ENCODE data around the gene SLC12A7. TPM values are rescaled to one million over a fixed set of nuclear protein-coding genes. Genes with fewer than 3 reads are reported as not detected.

Gene SLC12A7
- total RNA-seq, 5 donors from 2014 or later (not counting 1 experiment from before 2014, with no cell fraction given): 33.7 to 97.4 (median 41.2) TPM

DNA sequence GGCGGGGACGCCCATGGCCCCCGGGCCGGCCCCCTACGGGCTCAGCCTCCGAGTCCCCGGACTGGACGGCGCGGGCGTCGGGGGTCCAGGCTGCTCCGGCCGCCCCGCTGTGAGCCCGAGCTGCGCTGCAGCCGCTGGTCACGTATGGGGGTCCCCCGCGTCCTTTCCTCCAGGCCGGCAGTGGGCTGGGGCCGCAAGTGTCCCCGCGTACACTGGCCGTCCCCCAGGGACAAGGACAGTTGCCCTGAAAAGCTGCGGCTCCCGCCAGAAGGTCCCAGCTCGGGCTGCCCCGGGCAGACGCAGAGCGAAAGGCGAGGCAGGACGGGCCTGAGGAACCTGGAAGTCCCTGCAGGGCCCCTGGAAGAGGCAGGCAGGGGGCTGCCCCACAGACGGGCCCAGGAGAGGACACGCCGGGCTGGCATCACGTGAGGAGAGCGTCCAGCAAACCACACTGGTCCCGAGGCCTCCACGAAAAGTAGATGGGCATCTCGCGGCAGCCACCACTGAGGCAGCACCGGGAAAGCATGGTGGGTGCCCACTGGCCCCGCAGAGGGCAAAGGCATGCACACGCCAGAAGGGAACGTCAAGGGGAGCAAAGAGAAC is 106.5 kb downstream of the SLC12A7 start:
- no peak overlapping the region for H3K27ac ChIP-seq (ENCODE audit: low read length)
- POLR2A ChIA-PET: no interaction called here
- CTCF ChIA-PET: no interaction called here

GRCh38 chr5:1004461-1005248 is 107.2 kb downstream of the SLC12A7 start:
- Mint-ChIP-seq H3K4me3 (peak overlapping the region; percentile 67 to 73 (median 72)), H3K9me3 (no peaks in the 10 kb centered on the region), H3K27me3 (peaks cover 15 to 38% of the 10 kb centered on the region in 2 donors), H3K36me3 (no peaks in the 10 kb centered on the region), H3K27ac (no peak overlapping the region), H3K4me1 (peaks cover 10 to 29% (median 18%) of the 10 kb centered on the region in 3 donors)
- POLR2A ChIA-PET: no interaction called here
- DNase-seq: peak in 30 of 35 experiments; percentile 11 to 70 (median 41)
- peak overlapping the region; percentile 34 to 58 for H3K4me3 ChIP-seq (ENCODE audit: control insufficient read depth in 1 of 2, extremely low read depth in 1 of 2, low read length in 1 of 2)
- H3K4me1 ChIP-seq (ENCODE audit: control insufficient read depth in 1 of 2, extremely low read depth in 1 of 2, insufficient read depth in 2 of 2, low read length in 2 of 2): peaks cover 9 to 37% of the 10 kb centered on the region in 2 experiments
- CTCF ChIA-PET: no interaction called here
- under 1% methylated on average over 76 of the region's 88 CpGs for WGBS (ENCODE audit: insufficient coverage)
- H3K9me3 ChIP-seq: no peaks in the 10 kb centered on the region
- no peak overlapping the region for H3K27ac ChIP-seq (ENCODE audit: low read length)
- H3K27me3 ChIP-seq (replicated peaks in 1 of 2; ENCODE audit: control insufficient read depth in 2 of 2, extremely low read depth in 1 of 2, insufficient read depth in 2 of 2, low read length in 1 of 2): peaks cover 3 to 66% of the 10 kb centered on the region in 2 experiments
- H3K36me3 ChIP-seq (ENCODE audit: control insufficient read depth in 2 of 2, extremely low read depth in 1 of 2, insufficient read depth in 1 of 2, low read length in 1 of 2): no peaks in the 10 kb centered on the region
- ATAC-seq (replicated peaks in 1 of 4): peak; percentile 54 to 71 (median 66)

More for the DNA sequence above, 106.5 kb downstream of the SLC12A7 start:
- Histone ChIP-seq H3K9me3 (no peaks in the 10 kb centered on the region), H3K27me3 (replicated peaks in 1 of 2; ENCODE audit: control insufficient read depth in 2 of 2, extremely low read depth in 1 of 2, insufficient read depth in 2 of 2, low read length in 1 of 2) (peaks cover 6 to 67% of the 10 kb centered on the region in 2 experiments), H3K4me1 (ENCODE audit: control insufficient read depth in 1 of 2, extremely low read depth in 1 of 2, insufficient read depth in 2 of 2, low read length in 2 of 2) (peaks cover 9 to 40% of the 10 kb centered on the region in 2 experiments), H3K4me3 (ENCODE audit: control insufficient read depth in 1 of 2, extremely low read depth in 1 of 2, low read length in 1 of 2) (peak overlapping the region; percentile 27 to 58), H3K36me3 (ENCODE audit: control insufficient read depth in 2 of 2, extremely low read depth in 1 of 2, insufficient read depth in 1 of 2, low read length in 1 of 2) (no peaks in the 10 kb centered on the region)
- DNase-seq: peak in 1 of 35 experiments; percentile 1
- WGBS (ENCODE audit: insufficient coverage): 44% methylated on average over 45 of the region's 47 CpGs
- H3K27me3 Mint-ChIP-seq: peaks cover 15 to 45% of the 10 kb centered on the region in 2 donors
- peaks cover 10 to 34% (median 21%) of the 10 kb centered on the region in 3 donors for H3K4me1 Mint-ChIP-seq
- peak overlapping the region in 2 of 3 donors; percentile 35 to 75 for H3K4me3 Mint-ChIP-seq
- no peaks in the 10 kb centered on the region for H3K36me3 Mint-ChIP-seq
- no peaks in the 10 kb centered on the region for H3K9me3 Mint-ChIP-seq
- no peak overlapping the region for H3K27ac Mint-ChIP-seq
- no peak for ATAC-seq (replicated peaks in 1 of 4)

- no peak overlapping the region for H3K4me3 ChIP-seq (ENCODE audit: control insufficient read depth in 1 of 2, extremely low read depth in 1 of 2, low read length in 1 of 2)
- H3K27ac ChIP-seq (ENCODE audit: low read length): no peak overlapping the region
- peak overlapping the region; percentile 34 to 72 (median 34) for H3K4me3 Mint-ChIP-seq
- peaks cover 10 to 29% (median 17%) of the 10 kb centered on the region in 3 donors for H3K4me1 Mint-ChIP-seq
- no peaks in the 10 kb centered on the region for H3K9me3 Mint-ChIP-seq
- no peak overlapping the region for H3K27ac Mint-ChIP-seq
- ChIA-PET CTCF (no interaction called here), POLR2A (no interaction called here)
- H3K9me3 ChIP-seq: no peaks in the 10 kb centered on the region
- H3K36me3 ChIP-seq (ENCODE audit: control insufficient read depth in 2 of 2, extremely low read depth in 1 of 2, insufficient read depth in 1 of 2, low read length in 1 of 2): no peaks in the 10 kb centered on the region
- peaks cover 9 to 33% of the 10 kb centered on the region in 2 experiments for H3K4me1 ChIP-seq (ENCODE audit: control insufficient read depth in 1 of 2, extremely low read depth in 1 of 2, insufficient read depth in 2 of 2, low read length in 2 of 2)
- DNase-seq (peak in 14 of 35 experiments; percentile 3 to 56 (median 20)), ATAC-seq (replicated peaks in 1 of 4) (no peak)
- H3K36me3 Mint-ChIP-seq: no peaks in the 10 kb centered on the region
- 82% methylated on average over 16 of the region's 21 CpGs for WGBS (ENCODE audit: insufficient coverage)
- H3K27me3 Mint-ChIP-seq: peaks cover 15 to 37% of the 10 kb centered on the region in 2 donors
- peaks cover 3 to 67% of the 10 kb centered on the region in 2 experiments for H3K27me3 ChIP-seq (replicated peaks in 1 of 2; ENCODE audit: control insufficient read depth in 2 of 2, extremely low read depth in 1 of 2, insufficient read depth in 2 of 2, low read length in 1 of 2)
These were observed 108.4 kb downstream of the SLC12A7 start for GRCh38 chr5:1003296-1003937.

- Histone ChIP-seq H3K27ac (ENCODE audit: low read length) (no peak overlapping the region), H3K4me3 (ENCODE audit: control insufficient read depth in 1 of 2, extremely low read depth in 1 of 2, low read length in 1 of 2) (no peak overlapping the region), H3K27me3 (replicated peaks in 1 of 2; ENCODE audit: control insufficient read depth in 2 of 2, extremely low read depth in 1 of 2, insufficient read depth in 2 of 2, low read length in 1 of 2) (peaks cover under 1 to 67% of the 10 kb centered on the region in 2 experiments), H3K9me3 (no peaks in the 10 kb centered on the region), H3K4me1 (ENCODE audit: control insufficient read depth in 1 of 2, extremely low read depth in 1 of 2, insufficient read depth in 2 of 2, low read length in 2 of 2) (peaks cover 9 to 30% of the 10 kb centered on the region in 2 experiments), H3K36me3 (ENCODE audit: control insufficient read depth in 2 of 2, extremely low read depth in 1 of 2, insufficient read depth in 1 of 2, low read length in 1 of 2) (no peaks in the 10 kb centered on the region)
- H3K27ac Mint-ChIP-seq: no peak overlapping the region
- H3K36me3 Mint-ChIP-seq: no peaks in the 10 kb centered on the region
- peaks cover 12 to 34% of the 10 kb centered on the region in 2 donors for H3K27me3 Mint-ChIP-seq
- H3K4me1 Mint-ChIP-seq: peaks cover 10 to 26% (median 17%) of the 10 kb centered on the region in 3 donors
- H3K4me3 Mint-ChIP-seq: peak overlapping the region in 1 of 3 donors; percentile 72
- no peak for ATAC-seq (replicated peaks in 1 of 4)
- POLR2A ChIA-PET: no interaction called here
- H3K9me3 Mint-ChIP-seq: no peaks in the 10 kb centered on the region
- DNase-seq: no peak
- CTCF ChIA-PET: interaction anchor here in 1 of 2 donors (0.6 kb wide), 1 partner anchor 70 kb away, joined by 6 read pairs; no protein-coding TSS in a partner anchor
- 87% methylated on average over 11 of the region's 13 CpGs for WGBS (ENCODE audit: insufficient coverage)
These were observed 109.0 kb downstream of the SLC12A7 start for GRCh38 chr5:1002836-1003235.

DNA sequence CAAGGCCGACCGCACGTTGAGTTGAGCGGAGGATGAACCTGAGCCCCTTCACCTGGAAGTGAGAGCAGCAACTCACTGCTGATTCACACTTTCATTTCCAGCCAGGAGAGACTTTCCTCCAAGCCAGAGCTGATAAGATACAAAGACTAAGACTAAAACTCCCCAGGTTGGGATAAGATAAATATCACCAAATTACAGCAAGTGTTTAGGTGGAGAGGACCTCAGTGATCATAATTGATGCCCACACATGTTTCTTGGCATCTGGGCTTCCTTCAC is 109.7 kb downstream of the SLC12A7 start:
- Histone ChIP-seq H3K36me3 (ENCODE audit: control insufficient read depth in 2 of 2, extremely low read depth in 1 of 2, insufficient read depth in 1 of 2, low read length in 1 of 2) (no peaks in the 10 kb centered on the region), H3K9me3 (no peaks in the 10 kb centered on the region), H3K4me1 (ENCODE audit: control insufficient read depth in 1 of 2, extremely low read depth in 1 of 2, insufficient read depth in 2 of 2, low read length in 2 of 2) (peaks cover 9 to 30% of the 10 kb centered on the region in 2 experiments), H3K27ac (ENCODE audit: low read length) (no peak overlapping the region), H3K4me3 (ENCODE audit: control insufficient read depth in 1 of 2, extremely low read depth in 1 of 2, low read length in 1 of 2) (no peak overlapping the region), H3K27me3 (replicated peaks in 1 of 2; ENCODE audit: control insufficient read depth in 2 of 2, extremely low read depth in 1 of 2, insufficient read depth in 2 of 2, low read length in 1 of 2) (peaks cover 0 to 63% of the 10 kb centered on the region in 2 experiments)
- ChIA-PET POLR2A (no interaction called here), CTCF (interaction anchor here in 1 of 2 donors (0.6 kb wide), 1 partner anchor 71 kb away, joined by 6 read pairs; no protein-coding TSS in a partner anchor)
- Mint-ChIP-seq H3K27me3 (peaks cover 6 to 28% of the 10 kb centered on the region in 2 donors), H3K36me3 (no peaks in the 10 kb centered on the region), H3K4me3 (no peak overlapping the region), H3K27ac (no peak overlapping the region), H3K4me1 (peaks cover 14 to 24% (median 19%) of the 10 kb centered on the region in 3 donors), H3K9me3 (no peaks in the 10 kb centered on the region)
- DNase-seq (no peak), ATAC-seq (replicated peaks in 1 of 4) (no peak)
- 50% methylated on average over 4 of the region's 4 CpGs for WGBS (ENCODE audit: insufficient coverage)
